Progenitor cell of endocrine pancreas (in vitro differentiated cells): Measurements from ENCODE around the gene MAP2K6. TPM values are rescaled to one million over a fixed set of nuclear protein-coding genes. Genes with fewer than 3 reads are reported as not detected.

ENCODE experiments used
- DNase-seq: peaks from one replicate; pipeline ENCODE4 v3.0.0; 2021; ENCODE audit warnings: low spot score; ENCODE audit not compliant: unreplicated experiment
- H3K27ac Mint-ChIP-seq: 2 replicates; pipeline ENCODE4 v1.8.0; 2021; ENCODE audit warnings: mild to moderate bottlenecking, moderate library complexity, mixed read lengths
- H3K27me3 Mint-ChIP-seq: 2 replicates; pipeline ENCODE4 v1.8.0; 2021; ENCODE audit warnings: mixed read lengths
- H3K36me3 Mint-ChIP-seq: 2 replicates; pipeline ENCODE4 v1.8.0; 2022; ENCODE audit warnings: mixed read lengths; ENCODE audit not compliant: insufficient read depth
- H3K4me1 Mint-ChIP-seq: 2 replicates; pipeline ENCODE4 v1.8.0; 2021; ENCODE audit warnings: low read depth, mixed read lengths
- H3K4me3 Mint-ChIP-seq: 2 replicates; pipeline ENCODE4 v1.8.0; 2021; ENCODE audit warnings: low read depth, mild to moderate bottlenecking, moderate library complexity, mixed read lengths
- H3K9me3 Mint-ChIP-seq: 2 replicates; pipeline ENCODE4 v1.8.0; 2021; ENCODE audit warnings: low read depth, mixed read lengths
- long read RNA-seq: library from polyadenylated mRNA; unstranded; transcript quantifications from one replicate; pipeline ENCODE4 v2.0.0, GENCODE V29; 2020
- total RNA-seq: library from RNA; stranded (reverse); gene quantifications from 2 replicates; pipeline ENCODE4 v1.2.1, GENCODE V29; 2021
- TF ChIP-seq, protein P1 (sequence below): fragments of 200-600 bp; sonication (generic); IDR thresholded peaks from one replicate; pipeline ENCODE4 v1.5.0; 2021; ENCODE audit warnings: antibody characterized with exemption, mild to moderate bottlenecking; ENCODE audit not compliant: unreplicated experiment

Gene MAP2K6
- 44.3 and 44.7 TPM in 2 replicates for total RNA-seq
- long read RNA-seq, full-length matches to known transcripts, result 107 of 161 reads
- long read RNA-seq, partial matches to known transcripts, result 8 of 161 reads
- long read RNA-seq, other reads (novel, unspliced or antisense), result 46 of 161 reads

DNA sequence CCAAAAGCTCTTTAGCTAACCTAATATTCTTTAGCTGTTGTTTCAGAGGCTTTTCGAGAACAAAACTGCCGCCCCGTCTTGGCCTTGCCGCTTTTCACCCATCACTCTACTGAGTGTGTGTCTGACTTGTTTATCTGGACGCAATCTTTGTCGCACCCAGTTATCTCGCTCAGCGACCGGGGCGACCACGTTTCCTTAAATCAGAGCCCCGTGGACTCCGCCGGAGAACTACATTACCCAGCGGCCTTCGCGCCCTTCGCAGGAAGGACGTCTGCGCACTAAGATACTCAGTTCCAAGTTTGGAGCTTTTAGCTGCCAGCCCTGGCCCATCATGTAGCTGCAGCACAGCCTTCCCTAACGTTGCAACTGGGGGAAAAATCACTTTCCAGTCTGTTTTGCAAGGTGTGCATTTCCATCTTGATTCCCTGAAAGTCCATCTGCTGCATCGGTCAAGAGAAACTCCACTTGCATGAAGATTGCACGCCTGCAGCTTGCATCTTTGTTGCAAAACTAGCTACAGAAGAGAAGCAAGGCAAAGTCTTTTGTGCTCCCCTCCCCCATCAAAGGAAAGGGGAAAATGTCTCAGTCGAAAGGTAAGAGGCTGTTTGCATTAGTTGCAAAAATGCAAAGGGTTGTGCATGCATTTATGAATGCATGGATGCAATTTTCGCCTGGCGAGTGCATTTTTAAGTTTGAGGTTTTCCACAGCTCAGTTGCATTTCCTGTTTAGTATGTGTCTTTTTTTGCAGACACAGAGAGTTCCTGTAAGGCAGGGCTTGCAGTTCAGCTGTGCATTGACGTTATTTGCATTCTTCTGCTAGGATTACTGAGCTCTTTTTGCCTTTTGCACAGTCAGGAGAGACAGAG lies at the start of gene MAP2K6:
MAP2K6 (plus strand) TSS at position 290 of the 867 bp plus-strand sequence; CDS start at position 578, 288 bp downstream.
- TF ChIP-seq, protein P1, sequence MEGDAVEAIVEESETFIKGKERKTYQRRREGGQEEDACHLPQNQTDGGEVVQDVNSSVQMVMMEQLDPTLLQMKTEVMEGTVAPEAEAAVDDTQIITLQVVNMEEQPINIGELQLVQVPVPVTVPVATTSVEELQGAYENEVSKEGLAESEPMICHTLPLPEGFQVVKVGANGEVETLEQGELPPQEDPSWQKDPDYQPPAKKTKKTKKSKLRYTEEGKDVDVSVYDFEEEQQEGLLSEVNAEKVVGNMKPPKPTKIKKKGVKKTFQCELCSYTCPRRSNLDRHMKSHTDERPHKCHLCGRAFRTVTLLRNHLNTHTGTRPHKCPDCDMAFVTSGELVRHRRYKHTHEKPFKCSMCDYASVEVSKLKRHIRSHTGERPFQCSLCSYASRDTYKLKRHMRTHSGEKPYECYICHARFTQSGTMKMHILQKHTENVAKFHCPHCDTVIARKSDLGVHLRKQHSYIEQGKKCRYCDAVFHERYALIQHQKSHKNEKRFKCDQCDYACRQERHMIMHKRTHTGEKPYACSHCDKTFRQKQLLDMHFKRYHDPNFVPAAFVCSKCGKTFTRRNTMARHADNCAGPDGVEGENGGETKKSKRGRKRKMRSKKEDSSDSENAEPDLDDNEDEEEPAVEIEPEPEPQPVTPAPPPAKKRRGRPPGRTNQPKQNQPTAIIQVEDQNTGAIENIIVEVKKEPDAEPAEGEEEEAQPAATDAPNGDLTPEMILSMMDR, result no peak
- H3K4me3 Mint-ChIP-seq, result no peak within 1 kb of the TSS
- H3K9me3 Mint-ChIP-seq, result peaks cover 2% of the 10 kb centered on the region

DNA sequence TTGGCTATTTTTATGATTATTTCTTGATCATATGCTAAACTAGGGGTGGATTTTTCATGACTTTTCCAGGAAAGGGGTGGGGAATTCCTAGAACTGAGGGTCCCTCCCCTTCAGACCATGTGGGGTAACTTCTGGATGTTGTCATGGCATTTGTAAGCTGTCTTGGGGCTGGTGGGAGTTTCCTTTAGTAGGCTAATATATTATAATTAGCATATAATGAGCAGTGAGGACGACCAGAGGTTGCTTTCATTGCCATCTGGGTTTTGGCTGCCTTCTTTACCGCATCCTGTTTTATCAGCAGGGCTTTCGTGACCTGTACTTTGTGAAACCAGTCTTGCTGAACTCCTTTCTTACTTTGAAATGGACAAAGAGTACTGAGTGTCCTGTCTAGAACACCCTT lies 47.2 kb upstream of the MAP2K6 start:
- Mint-ChIP-seq H3K36me3 (no peaks in the 10 kb centered on the region), H3K4me3 (no peak overlapping the region), H3K27me3 (no peaks in the 10 kb centered on the region), H3K9me3 (no peaks in the 10 kb centered on the region), H3K4me1 (peaks cover 11% of the 10 kb centered on the region), H3K27ac (no peak overlapping the region)
- TF ChIP-seq, protein P1, result no peak
- no peak for DNase-seq

More for the DNA sequence above, at the start of gene MAP2K6:
- peaks cover 3% of the 10 kb centered on the region for H3K27me3 Mint-ChIP-seq
- peak; percentile 37 for DNase-seq
- no peak within 1 kb of the TSS for H3K27ac Mint-ChIP-seq
- peaks cover 11% of the 10 kb centered on the region for H3K4me1 Mint-ChIP-seq
- H3K36me3 Mint-ChIP-seq, result no peaks in the 10 kb centered on the region

DNA sequence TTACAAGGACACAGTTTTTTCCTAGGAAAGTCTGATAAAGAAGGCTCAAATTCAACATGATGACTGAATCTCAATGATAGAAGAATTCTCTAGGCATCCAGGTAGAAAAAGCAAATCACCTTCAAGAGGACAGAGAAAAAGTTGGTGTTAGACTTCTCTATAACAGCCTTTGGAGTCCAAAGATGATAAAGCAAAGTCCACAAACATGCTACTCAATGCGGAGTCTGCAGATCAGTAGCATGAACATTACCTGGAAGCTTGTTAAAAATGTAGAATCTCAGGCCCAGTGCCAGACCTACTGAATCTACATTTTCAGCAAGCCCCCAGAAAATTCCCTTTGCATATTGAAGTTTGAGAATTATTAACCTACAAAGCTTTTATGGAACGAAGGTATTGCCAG lies 41.4 kb upstream of the MAP2K6 start:
- TF ChIP-seq, protein P1, result no peak
- Mint-ChIP-seq H3K4me1 (peaks cover 11% of the 10 kb centered on the region), H3K27ac (no peak overlapping the region), H3K4me3 (no peak overlapping the region), H3K9me3 (no peaks in the 10 kb centered on the region), H3K27me3 (no peaks in the 10 kb centered on the region), H3K36me3 (no peaks in the 10 kb centered on the region)
- DNase-seq, result no peak

DNA sequence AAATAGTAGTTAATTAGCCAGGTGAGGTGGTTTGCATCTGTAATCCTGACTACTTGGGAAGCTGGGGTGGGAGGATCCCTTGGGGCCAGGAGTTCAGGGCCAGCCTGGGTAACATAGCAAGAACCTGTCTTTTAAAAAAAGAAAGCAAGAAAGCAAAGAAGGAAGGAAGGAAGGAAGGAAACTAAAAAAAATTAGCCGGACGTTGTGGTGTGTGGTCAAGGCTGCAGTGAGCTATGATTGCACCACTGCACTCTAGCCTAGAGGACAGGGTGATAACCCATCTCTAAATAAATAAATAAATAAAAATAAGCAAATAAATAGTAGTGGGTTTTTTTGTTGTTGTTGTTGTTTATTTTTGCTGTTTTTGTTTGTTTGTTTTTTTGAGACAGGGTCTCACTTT lies 39.3 kb upstream of the MAP2K6 start:
- H3K4me3 Mint-ChIP-seq, result no peak overlapping the region
- H3K36me3 Mint-ChIP-seq, result no peaks in the 10 kb centered on the region
- no peak for DNase-seq
- no peak overlapping the region for H3K27ac Mint-ChIP-seq
- H3K4me1 Mint-ChIP-seq, result peaks cover 11% of the 10 kb centered on the region
- no peaks in the 10 kb centered on the region for H3K9me3 Mint-ChIP-seq
- TF ChIP-seq, protein P1, result no peak
- no peaks in the 10 kb centered on the region for H3K27me3 Mint-ChIP-seq

DNA sequence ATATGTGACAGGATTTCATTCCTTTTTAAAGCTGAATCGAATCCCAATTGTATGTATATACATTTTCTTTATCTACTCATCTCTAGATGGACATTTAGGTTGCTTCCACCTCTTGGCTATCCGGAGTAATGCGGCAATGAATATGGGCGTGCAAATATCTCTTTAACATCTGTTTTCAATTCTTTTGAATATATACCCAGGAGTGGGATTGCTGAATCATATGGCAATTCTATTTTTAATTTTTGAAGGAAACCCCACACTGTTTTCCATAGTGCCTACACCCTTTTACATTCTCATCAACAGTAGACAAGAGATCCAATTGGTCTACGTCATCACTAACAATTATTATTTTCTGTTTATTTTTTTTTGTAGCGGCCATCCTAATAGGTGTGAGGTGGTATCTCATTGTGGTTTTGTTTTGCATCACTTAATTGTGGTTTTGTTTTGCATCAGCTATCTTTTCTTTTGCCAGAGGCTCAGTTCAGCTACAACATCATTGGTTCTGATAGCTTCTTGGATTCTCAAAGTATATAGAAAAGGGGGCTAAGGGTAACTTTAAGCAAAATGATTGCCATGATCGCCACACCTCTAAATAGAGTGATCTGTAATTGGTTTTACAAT lies 25.6 kb upstream of the MAP2K6 start:
- Mint-ChIP-seq H3K27ac (no peak overlapping the region), H3K27me3 (no peaks in the 10 kb centered on the region), H3K36me3 (no peaks in the 10 kb centered on the region), H3K4me1 (peaks cover 6% of the 10 kb centered on the region), H3K9me3 (no peaks in the 10 kb centered on the region), H3K4me3 (no peak overlapping the region)
- no peak for DNase-seq
- TF ChIP-seq, protein P1, result no peak
